ENCODE results near the gene TTC23L.

DNA sequence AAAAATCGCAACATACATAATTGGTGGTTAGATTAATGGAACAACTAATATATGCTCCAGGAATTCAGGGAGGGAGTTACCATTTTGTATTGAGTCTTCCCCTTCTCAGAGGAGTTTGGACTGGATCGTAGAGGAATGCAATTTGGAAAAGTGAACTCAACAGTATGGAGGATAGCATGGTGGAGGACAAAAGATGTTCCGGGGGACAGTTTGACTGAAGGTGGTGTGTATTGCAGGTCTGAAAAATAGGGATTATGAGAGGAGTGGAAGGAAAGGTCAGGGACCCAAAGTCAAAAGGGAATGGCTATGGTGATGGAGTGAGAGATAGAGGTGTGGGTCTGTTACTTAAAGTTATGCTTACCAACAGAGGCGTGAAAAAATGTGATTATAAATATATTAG lies 91.9 kb downstream of the TTC23L start:
- TF ChIP-seq CTCF (IDR thresholded peaks at IDR 0.05) (no peak), POLR2A (IDR thresholded peaks at IDR 0.05) (no peak)

Data from lower leg skin (tissue), 3 donors.